DMS53 treated with DMSO at 0.1 percent for 48 hours (cell line): ENCODE measurements around the gene AUTS2.

Experiments used
- DNase-seq: peaks from one replicate; lab custom pipeline; 2025; ENCODE audit not compliant: unreplicated experiment; lab: John Stamatoyannopoulos, UW

The AUTS2 gene

DNA sequence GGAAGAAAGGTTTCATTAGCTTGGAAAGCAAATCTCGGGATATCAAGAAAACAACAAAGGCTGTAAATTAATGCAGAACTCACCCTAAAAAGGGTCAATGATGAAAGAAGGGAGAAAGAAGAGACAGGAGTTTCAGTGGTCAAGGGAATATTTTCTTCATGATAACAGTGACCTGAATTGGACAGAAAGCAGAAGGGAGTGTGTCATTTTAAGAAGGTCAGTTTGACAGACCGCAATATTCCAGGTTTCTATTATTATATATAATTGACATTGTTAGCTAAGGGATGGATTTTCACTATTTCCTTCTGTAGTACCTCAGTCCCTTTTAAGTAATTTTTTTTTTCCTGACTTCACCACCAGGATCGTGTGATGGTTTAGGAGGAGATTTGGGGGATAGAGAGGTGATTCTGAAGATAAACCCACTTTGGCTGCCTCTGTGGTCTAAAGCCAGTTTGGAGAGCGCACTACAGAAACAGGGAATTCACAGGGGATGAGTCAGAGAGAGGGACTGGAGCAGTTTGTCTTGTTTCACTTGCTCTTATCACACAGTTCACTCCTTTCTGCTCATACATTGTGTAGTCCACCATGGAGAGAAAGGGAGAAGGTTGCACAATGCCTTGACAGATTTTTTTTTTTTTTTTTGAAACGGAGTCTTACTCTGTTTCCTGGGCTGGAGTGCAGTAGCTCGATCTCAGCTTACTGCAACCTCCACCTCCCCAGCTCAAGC is 417.9 kb downstream of the AUTS2 start:
- no peak for DNase-seq

DNA sequence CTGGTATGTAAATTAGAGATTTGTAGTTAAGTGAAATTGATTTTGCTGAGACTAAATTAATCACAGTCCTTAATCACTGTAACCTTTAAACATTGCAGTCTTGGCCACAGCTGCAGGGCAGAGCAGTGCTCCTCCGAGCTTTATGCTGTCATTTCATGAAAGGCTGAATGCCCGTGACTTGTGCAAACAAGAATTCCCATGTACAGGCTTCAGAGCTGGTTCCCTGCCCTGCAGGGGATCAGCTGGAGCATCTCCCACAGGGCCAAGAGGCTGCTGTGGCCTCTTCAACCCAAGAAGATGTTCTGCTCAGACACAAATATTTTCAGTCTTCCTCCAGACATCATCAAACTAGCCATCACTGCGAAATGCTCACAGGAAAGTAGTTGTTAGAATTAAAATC is 419.1 kb downstream of the AUTS2 start:
- no peak for DNase-seq

DNA sequence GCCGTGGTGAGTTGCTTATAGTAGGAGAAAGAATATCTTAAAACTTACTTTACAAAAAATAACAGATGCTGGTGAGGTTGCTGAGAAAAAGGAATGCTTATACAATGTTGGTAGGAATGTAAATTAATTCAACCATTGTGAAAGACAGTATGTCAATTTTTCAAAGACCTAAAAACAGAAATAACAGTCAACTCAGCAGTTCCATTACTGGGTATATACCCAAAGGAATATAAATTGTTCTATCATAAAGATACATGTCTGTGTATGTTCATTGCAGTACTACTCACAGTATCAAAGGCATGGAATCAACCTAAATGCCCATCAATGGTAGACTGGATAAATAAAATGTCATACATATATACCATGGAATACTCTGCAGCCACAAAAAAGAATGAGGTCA is 420.4 kb downstream of the AUTS2 start:
- no peak for DNase-seq

DNA sequence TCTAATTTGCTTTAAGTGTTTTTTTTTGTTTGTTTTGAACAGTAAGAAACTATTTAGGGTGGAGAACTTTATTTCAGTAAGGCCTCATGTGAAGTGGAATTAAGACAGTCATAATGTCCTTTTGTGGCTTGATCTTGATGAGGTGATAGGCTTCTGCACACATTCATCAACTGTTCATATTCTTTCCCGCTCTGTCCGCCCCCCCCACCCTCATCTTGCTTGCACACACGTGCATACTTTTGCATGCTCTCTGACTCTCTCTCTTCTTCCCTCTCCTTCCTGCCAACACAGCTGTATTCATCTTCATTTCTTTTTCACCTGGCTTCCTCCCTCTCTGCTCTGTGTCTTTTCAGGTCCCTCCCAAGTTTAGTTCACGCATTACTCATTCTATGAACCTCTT is 429.6 kb downstream of the AUTS2 start:
- no peak for DNase-seq

DNA sequence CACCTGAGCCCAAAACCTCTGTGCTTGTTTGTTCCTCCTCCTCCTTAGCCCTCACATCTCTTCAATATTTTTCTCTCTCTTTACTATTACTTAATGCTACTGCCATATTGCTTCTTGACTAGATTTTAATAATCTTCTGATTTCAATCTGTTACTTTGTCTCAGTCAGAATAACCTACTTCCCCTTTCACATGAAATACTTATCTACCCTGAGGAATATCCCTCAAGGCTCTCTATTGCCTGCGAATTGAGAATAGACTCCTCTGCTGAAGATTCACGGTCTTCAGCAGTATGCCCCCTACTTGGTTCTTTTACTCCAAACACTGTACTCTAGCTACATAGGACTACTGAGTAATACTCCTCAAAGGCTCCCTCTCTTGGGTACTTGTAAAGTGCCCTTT is 430.3 kb downstream of the AUTS2 start:
- DNase-seq = no peak

DNA sequence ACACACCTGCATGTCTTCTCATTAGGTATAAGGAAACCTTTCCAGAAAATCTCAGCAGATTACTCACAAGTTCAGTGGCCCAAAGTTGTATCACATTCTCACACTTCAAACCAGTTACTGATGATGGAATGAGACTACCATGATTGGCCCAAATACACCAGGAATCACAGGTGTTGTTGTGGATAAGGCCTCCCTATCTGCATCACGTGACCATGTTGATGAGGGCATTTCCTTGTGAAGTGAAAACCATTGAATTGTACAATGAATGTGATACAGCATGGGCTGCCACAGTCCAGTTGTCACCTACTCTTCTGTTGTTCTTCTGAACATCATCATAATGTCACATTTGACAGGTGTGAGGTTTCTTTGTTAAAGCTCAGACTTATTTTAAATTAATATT is 431.7 kb downstream of the AUTS2 start:
- DNase-seq = no peak

DNA sequence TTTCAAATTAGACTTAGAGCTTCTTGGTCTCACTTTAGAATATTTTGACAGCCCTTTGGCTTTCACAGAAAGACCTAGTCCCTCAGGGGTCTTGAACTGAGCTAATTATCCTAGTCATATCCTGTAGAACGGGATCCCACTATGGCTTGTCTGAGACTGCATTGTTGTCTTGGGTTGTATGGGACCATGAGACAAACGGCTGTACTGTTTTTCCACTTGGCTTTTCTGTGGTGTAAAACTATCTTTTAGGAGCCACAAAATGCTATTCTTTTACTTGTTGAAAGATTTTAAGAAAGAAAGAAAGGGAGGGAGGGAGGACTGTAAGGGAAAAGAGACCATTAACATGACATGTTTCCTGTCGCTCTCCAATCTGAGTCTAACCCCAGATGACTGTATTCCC is 432.5 kb downstream of the AUTS2 start:
- DNase-seq = no peak

DNA sequence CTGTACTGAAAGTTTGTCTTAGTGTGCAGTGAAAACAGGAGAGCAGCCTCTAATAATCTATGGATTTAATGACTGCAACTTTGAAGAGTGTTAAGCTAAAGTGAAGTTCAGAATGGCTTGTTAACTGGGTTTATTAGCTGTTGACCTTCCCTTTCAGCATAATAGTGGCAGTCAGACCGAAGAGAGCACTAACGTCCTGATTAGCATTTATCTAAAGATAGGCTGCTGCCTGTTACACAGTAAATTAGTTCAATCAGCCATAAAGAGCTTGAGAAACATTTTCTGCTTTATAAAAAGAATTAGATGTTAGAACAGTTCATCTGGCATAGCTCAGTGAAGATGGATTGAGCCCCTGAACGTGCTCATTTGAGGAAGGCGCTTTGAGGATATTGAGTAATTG is 433.0 kb downstream of the AUTS2 start:
- DNase-seq = no peak

DNA sequence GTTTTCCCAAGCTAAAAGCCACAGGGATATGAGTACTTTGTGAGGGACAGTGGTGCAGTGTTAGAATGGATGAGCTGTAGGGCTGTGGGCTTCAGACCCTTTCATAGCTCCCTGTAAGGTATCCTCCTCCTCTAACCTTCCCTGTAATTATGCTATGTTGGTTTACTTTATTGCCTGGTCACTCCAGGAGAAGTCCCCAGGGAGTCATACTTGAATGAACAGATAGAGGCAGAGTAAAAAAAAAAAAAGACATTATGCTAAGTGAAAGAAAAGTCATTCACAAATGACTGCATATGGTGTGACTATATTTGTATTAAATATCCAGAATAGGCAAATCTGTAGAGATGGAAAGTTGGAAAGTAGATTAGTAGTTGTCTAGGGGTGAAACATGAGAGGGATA is 434.4 kb downstream of the AUTS2 start:
- DNase-seq = no peak

DNA sequence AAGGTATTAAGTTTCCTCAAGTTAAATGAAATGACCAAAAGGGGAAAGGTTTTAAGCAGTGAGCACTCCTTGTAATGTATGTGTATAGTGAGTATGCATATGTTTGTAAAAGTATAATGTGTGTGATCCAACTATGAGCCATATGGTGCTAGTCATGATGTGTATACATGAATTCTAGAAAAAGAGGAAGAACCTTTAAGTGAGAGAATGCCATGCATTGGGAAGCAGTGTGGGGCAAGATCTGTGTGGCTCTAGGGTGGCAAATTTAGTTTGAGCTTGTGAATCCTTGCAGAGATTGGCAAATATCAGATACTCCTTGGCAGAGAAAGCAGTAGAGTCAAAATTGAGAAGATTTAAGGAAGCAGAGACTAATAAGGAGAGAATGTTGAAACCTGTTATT is 435.0 kb downstream of the AUTS2 start:
- DNase-seq = no peak

DNA sequence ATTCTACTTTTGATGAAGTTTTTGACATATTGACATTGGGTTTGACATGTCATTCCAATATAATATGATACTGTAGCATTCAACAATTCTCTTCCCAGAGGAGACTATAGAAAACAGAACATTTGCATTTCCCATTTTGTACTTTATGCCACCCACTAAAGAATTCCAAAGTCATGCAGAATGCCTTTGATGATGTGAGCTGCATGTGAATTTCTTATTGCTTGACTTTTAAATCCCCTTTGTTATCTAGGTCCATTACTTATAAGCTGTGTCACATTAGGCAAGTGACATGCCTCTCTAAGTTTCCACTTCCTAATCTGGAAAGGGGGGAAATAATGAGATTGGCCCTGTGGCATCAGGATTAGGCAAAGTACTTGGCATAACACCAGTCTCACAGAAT is 436.7 kb downstream of the AUTS2 start:
- no peak for DNase-seq

DNA sequence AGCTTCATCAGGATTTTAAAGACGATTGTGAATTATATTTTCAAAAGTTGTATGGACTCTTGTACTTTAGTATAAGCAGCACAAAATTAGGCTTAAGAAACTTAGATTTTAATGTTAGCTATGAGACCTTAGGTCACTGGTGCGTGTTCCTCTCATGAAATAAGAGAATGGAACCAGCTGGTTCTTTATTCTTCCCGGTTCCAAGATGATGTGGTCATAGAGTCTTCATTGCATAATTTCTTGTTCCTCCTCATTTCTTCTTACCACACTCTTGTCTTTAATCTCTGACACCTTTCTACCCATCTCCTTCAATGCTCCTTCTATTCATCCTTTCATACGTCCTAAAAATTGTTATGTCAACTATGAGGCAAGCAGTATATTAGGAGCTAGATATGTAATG is 437.2 kb downstream of the AUTS2 start:
- no peak for DNase-seq

DNA sequence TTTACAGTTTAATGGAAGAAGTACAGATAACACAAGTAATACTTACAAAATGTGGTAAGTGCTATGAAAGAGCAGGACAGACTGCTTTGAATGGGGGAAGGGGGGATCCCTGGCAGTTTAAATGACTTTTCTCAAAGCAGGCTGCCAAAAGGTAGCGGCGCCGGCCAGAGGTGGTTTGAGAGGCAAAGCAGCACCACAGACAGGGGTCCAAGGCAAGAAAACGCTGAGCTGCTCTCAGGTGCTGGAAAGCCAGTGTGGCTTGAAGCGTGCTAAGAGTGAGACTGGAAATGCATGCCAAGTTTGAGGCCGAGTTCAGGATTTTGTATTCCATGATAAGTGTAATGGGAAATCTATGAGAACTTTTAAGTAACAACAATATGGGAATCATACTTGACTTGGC is 437.7 kb downstream of the AUTS2 start:
- DNase-seq = no peak

DNA sequence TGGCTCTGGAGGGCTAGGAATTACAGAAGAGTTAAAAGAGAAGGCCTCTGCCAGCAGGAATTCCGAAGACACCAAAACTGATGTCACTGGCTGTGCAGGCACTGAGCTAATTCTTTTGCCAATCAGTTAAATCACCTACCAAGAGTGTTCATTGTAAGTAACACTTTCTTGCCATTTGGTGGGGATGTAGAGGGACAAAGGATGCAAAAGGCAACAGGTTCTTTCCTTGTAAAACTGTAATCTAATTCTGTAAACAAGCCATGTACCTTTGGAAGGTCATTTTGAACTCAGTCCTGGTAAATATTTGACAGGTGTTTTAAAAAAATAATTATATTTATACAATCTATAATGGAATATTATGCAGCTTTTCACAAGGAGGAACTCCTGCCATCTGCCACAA is 438.4 kb downstream of the AUTS2 start:
- DNase-seq = no peak

DNA sequence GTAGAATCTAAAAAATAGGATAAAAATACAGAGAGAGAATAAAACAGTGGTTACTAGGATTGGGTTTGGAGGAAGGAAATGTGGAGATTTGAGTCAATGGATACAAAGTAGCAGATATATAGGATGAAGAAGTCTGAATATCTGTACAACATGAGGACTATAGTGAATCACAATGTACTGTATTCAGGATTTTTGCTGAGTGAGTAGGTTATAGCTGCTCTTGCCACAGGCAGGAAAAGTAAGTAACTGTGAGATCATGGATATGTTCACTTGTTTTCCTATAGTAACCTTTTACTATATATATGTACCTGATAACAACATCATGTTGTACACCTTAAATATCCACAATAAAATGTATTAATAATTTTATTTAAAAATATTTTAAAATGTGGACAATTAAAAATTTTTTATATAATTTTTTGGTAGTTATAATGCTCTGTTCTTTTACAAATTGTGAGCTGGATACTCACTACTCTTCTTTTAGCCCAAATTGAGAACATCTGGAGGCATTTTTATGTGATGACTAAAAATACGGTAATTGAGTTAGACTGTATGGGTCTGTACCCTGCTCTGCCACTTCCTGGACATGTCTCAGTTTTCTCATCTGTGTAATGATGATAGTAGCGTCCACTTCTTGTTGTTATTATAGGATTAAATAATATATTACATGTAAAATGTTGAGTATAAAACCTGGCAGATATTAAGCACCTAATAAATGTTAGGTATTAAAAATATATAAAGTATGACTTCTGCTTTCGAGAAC is 439.1 kb downstream of the AUTS2 start:
- no peak for DNase-seq

DNA sequence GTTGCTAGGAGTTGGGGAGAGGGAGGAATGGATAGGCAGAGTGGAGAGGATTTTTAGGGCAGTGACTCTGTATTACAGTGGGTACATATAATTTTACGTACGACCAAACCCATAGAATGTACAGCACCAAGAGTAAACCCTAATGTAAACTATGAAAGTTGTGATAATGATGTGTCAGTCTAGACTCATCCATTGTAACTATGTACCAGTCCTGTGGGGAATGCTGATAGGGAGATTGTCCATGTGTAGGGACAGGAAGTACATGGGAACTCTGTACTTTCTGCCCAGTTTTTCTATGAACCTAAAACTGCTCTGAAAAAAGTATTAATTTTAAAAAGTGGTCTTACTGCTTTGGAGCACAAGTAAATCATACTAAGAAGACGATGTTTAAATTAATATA is 441.8 kb downstream of the AUTS2 start:
- no peak for DNase-seq

DNA sequence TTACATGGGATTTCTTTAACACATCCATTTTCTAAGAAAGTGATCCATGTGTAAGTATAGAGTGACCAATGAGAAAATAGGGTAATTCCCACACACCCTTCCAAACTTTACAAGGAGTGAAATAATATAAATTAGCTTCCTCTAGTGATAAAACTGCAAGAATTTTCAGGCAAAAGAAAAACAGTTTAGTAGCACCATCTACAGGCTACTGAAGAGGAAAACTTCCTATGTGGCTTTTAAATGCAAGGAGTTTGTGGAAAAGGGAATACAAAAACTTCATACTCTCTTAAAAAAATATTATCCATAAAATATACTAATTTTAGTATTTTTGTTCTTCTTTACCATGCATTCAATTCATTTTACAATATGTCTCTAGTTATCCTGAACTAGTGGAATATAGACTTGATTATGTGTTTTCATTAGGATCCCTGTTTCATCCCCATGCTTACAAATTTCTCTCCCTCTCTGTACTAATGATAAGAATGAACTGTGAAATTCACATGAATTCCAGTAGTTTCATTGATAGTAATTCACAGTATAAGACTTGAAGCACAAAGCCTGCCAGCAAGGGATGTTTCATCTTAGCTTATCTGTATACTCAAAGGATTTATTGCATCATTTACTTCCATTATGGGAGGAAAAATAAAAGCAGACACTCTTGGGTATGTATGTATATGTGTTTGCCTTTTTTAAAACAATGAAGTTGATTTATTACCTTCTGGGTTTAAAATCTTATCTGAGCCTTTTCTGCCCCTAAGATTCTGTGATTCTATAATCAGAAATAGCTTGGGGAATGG is 442.9 kb downstream of the AUTS2 start:
- DNase-seq = peak; percentile 13

DNA sequence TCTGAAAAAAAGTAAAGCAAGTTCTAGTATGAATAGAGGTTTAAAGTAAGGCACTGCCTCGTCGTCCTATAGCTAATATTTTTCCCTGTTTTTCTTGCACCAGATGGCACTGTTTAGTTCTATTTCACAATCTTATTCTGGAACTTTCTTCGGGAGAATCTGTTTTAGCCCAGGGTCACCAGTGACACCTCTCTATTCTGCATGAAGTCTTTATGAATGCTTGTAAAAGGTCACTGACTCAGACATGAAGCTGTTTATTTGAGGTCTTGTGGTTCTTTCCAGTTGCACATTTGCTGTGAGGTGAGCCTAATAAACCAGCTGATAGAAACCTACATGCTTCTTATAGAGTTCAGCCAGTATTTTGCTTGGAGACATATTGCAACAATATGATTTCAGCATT is 444.3 kb downstream of the AUTS2 start:
- no peak for DNase-seq

DNA sequence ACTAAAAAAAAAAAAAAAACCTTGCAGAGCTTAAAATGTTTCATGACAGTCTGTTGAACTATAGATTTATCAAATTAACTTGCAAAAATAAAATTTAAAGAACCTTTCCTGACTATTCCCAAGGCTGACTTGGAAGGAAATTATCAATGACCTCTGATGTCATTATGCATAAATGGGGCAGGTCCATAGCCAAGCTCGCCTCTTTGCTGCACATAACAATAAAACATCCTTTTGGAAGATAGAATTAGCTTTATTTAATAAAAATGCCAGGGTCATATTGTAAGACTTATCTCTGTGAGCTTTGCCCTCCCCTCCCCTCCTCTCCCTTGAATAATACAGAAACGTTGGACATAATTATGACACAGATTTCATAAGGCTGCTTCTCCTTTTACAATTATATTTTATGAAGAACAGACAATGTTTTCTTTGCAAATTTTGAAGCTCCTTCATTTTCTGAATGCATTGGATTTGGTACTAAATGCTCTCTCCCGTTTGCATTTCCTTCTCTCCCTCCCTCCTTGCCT is 444.8 kb downstream of the AUTS2 start:
- DNase-seq = no peak

DNA sequence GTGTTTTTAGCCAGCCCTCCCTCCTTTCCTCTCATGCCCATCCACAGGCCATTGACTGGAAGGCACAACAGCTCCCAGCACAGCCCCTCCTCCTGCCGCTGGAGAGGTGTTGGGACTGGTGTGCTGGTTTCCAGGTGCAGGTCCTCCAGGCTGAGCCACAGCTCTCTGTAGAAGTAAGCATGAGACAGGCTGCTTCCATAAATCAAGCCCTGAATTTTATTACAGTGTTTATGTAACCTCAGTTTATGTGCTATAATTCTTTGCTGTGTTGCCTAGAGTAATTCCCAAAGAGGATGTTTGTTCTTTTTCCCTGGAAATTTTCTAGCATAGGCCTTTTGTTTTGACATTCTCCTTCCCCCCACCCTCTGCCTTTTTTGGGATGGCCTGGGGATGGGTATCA is 445.8 kb downstream of the AUTS2 start:
- DNase-seq = no peak

DNA sequence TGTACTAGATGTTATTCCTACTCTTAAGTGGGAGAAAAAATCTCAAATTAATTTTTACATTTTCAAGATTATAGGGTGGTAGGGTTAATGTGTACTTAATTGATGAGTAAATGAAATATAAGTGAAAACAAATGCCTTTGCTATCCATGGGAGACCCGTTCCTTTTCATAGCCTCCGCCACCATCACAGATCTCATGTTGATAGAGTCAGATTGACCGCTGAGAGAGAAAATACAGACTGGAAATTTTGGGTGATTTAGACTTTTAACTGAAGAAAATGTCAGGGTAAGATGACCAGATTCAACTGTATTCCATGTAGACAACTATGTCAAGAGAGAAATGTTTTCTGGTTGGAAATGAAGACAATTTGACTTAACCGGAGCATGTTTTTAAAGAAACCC is 446.2 kb downstream of the AUTS2 start:
- no peak for DNase-seq

DNA sequence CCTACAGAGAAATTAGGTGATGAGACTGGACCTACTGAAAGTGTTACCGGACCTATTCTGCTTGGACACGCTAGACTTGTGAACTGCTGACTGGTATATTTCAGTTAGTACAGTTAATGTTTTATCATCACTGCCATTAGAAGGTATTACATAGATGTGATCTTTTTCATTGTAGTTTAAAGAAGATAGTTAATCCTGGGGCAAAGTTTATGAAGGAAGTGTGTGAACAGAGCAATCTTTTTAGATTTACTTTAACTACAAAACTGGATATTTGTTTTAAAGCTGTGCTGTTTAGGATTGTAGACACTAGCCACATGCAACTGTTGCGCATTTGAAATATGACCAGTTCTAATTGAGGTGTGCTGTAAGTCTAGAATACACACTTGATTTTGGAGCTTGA is 446.7 kb downstream of the AUTS2 start:
- no peak for DNase-seq
